Astrocyte (in vitro differentiated cells and primary cell): ENCODE data around the gene CHKA. TPM values are rescaled to one million over a fixed set of nuclear protein-coding genes. Genes with fewer than 3 reads are reported as not detected.

Experiments
- DNase-seq: peaks from one replicate; pipeline ENCODE4 v3.0.0-alpha.2; 2010; ENCODE audit warnings: low read depth
- FAIRE-seq: peaks from 2 replicates; lab custom pipeline; 2011; peaks lifted over from hg19 to GRCh38; lab: Jason Lieb, UNC
- H2AFZ ChIP-seq: 2 replicates; pipeline ENCODE4 v1.6.0; 2012; ENCODE audit warnings: low read depth, low read length, inconsistent platforms
- H3K27ac ChIP-seq: 2 replicates; pipeline ENCODE4 v1.5.1; 2011; ENCODE audit warnings: low read depth, low read length, inconsistent platforms
- H3K27me3 ChIP-seq: 2 replicates; pipeline ENCODE4 v1.6.0; 2011; ENCODE audit warnings: low read length, inconsistent platforms; ENCODE audit not compliant: insufficient read depth
- H3K36me3 ChIP-seq: 2 replicates; pipeline ENCODE4 v1.5.1; 2011; ENCODE audit warnings: low read length, inconsistent platforms; ENCODE audit not compliant: insufficient read depth
- H3K4me1 ChIP-seq: 2 replicates; pipeline ENCODE4 v1.5.1; 2011; ENCODE audit warnings: low read length, inconsistent platforms; ENCODE audit not compliant: insufficient read depth
- H3K4me2 ChIP-seq: 2 replicates; pipeline ENCODE4 v1.6.0; 2012; ENCODE audit warnings: low read length, inconsistent platforms
- H3K4me3 ChIP-seq: 2 replicates; pipeline ENCODE4 v1.5.1; 2011; ENCODE audit warnings: low read depth, mild to moderate bottlenecking, low read length, inconsistent platforms; ENCODE audit not compliant: insufficient read depth
- H3K79me2 ChIP-seq: 2 replicates; pipeline ENCODE4 v1.6.0; 2012; ENCODE audit warnings: mild to moderate bottlenecking, low read length, inconsistent platforms; ENCODE audit not compliant: insufficient read depth
- H3K9ac ChIP-seq: 2 replicates; pipeline ENCODE4 v1.6.0; 2012; ENCODE audit warnings: mild to moderate bottlenecking, low read length, inconsistent platforms
- H3K9me3 ChIP-seq: 2 replicates; pipeline ENCODE4 v1.5.1; 2012; ENCODE audit warnings: low read depth, mild to moderate bottlenecking, low read length, inconsistent platforms; ENCODE audit not compliant: insufficient read depth
- H4K20me1 ChIP-seq: 2 replicates; pipeline ENCODE4 v1.6.0; 2012; ENCODE audit warnings: low read length, inconsistent platforms; ENCODE audit not compliant: insufficient read depth
- H3K27ac Mint-ChIP-seq: one replicate; pipeline ENCODE4 v1.8.0; 2021; ENCODE audit warnings: mild to moderate bottlenecking, mixed read lengths; ENCODE audit not compliant: unreplicated experiment
- H3K27me3 Mint-ChIP-seq: one replicate; pipeline ENCODE4 v1.8.0; 2021; ENCODE audit warnings: low read depth, mixed read lengths; ENCODE audit not compliant: unreplicated experiment
- H3K36me3 Mint-ChIP-seq: one replicate; pipeline ENCODE4 v1.8.0; 2021; ENCODE audit warnings: low read depth, mixed read lengths; ENCODE audit not compliant: unreplicated experiment
- H3K4me1 Mint-ChIP-seq: one replicate; pipeline ENCODE4 v1.8.0; 2021; ENCODE audit warnings: low read depth, mixed read lengths; ENCODE audit not compliant: unreplicated experiment
- H3K4me3 Mint-ChIP-seq: one replicate; pipeline ENCODE4 v1.8.0; 2021; ENCODE audit warnings: mild to moderate bottlenecking, moderate library complexity, mixed read lengths; ENCODE audit not compliant: unreplicated experiment
- H3K9me3 Mint-ChIP-seq: one replicate; pipeline ENCODE4 v1.8.0; 2021; ENCODE audit warnings: mild to moderate bottlenecking, mixed read lengths; ENCODE audit not compliant: unreplicated experiment
- CTCF ChIP-seq: IDR thresholded peaks from 2 replicates; pipeline ENCODE4 v1.5.1; 2011; ENCODE audit warnings: low read depth, mild to moderate bottlenecking, inconsistent platforms, low read length, moderate library complexity; ENCODE audit not compliant: insufficient read depth
- EZH2 ChIP-seq: IDR thresholded peaks from 2 replicates; pipeline ENCODE4 v1.6.1; 2012; ENCODE audit warnings: mild to moderate bottlenecking, low read length, inconsistent platforms; ENCODE audit not compliant: insufficient read depth
- total RNA-seq: library from RNA; stranded (reverse); gene quantifications from 2 replicates; pipeline ENCODE4 v1.2.1, GENCODE V29; 2021

CHKA gene
- total RNA-seq, 1 donor from 2014 or later, result 37.7 TPM

- Histone ChIP-seq H3K4me2 (peak overlapping the region; percentile 68), H3K27ac (no peak overlapping the region), H3K9ac (peak overlapping the region; percentile 3), H3K36me3 (no peaks in the 10 kb centered on the region), H4K20me1 (peaks cover 31% of the 10 kb centered on the region), H3K9me3 (no peaks in the 10 kb centered on the region), H3K79me2 (peaks cover 33% of the 10 kb centered on the region), H2AFZ (peak overlapping the region; percentile 19), H3K27me3 (no peaks in the 10 kb centered on the region), H3K4me3 (no peak overlapping the region), H3K4me1 (peaks cover 6% of the 10 kb centered on the region)
- Mint-ChIP-seq H3K27ac (peak overlapping the region; percentile 53), H3K9me3 (no peaks in the 10 kb centered on the region), H3K4me1 (peaks cover 12% of the 10 kb centered on the region), H3K27me3 (no peaks in the 10 kb centered on the region), H3K36me3 (no peaks in the 10 kb centered on the region), H3K4me3 (no peak overlapping the region)
- TF ChIP-seq CTCF (no peak), EZH2 (no peak)
- FAIRE-seq (no peak), DNase-seq (peak; percentile 57)
These were observed 21.4 kb downstream of the CHKA start for GRCh38 chr11:68099474-68100405.

GRCh38 chr11:68099057-68099456 is 22.1 kb downstream of the CHKA start:
- Mint-ChIP-seq H3K4me1 (peaks cover 12% of the 10 kb centered on the region), H3K27ac (no peak overlapping the region)

More at GRCh38 chr11:68099057-68099456, 22.1 kb downstream of the CHKA start:
- Histone ChIP-seq H3K27me3 (no peaks in the 10 kb centered on the region), H3K9me3 (no peaks in the 10 kb centered on the region), H3K9ac (peak overlapping the region; percentile 3), H3K4me1 (peaks cover 6% of the 10 kb centered on the region), H3K36me3 (no peaks in the 10 kb centered on the region), H4K20me1 (peaks cover 31% of the 10 kb centered on the region), H3K4me3 (no peak overlapping the region), H3K79me2 (peaks cover 27% of the 10 kb centered on the region), H3K27ac (no peak overlapping the region), H2AFZ (no peak overlapping the region), H3K4me2 (peak overlapping the region; percentile 68)
- Mint-ChIP-seq H3K9me3 (no peaks in the 10 kb centered on the region), H3K36me3 (no peaks in the 10 kb centered on the region), H3K27me3 (no peaks in the 10 kb centered on the region), H3K4me3 (no peak overlapping the region)
- no peak for TF ChIP-seq CTCF
- TF ChIP-seq EZH2, result no peak
- no peak for DNase-seq
- FAIRE-seq, result no peak
